Ammon's horn (tissue), 1 donor: ENCODE measurements around the gene SMCO2.
"Not testable (repeated sequence)": the region's sequence is repeated elsewhere in the genome, so short reads cannot be mapped to it uniquely, and the experiment has no call there.

Experiments
- DNase-seq: peaks from one replicate; pipeline ENCODE4 v3.0.0-alpha.2; 2016; ENCODE audit warnings: low spot score

The SMCO2 gene

GRCh38 chr12:27528788-27529187 is 82.3 kb downstream of the SMCO2 start:
- DNase-seq, result no peak

- DNase-seq, result no peak
These were observed 83.8 kb downstream of the SMCO2 start for GRCh38 chr12:27530157-27530922.

- DNase-seq, result no peak
These were observed 85.4 kb downstream of the SMCO2 start for GRCh38 chr12:27531896-27532295.

- DNase-seq, result no peak
These were observed 87.7 kb downstream of the SMCO2 start for GRCh38 chr12:27534060-27534764.

- no peak for DNase-seq
These were observed 88.2 kb downstream of the SMCO2 start for GRCh38 chr12:27534765-27535161.

- no peak for DNase-seq
These were observed 88.8 kb downstream of the SMCO2 start for GRCh38 chr12:27535318-27535717.

- no peak for DNase-seq
These were observed 91.5 kb downstream of the SMCO2 start for GRCh38 chr12:27537855-27538675.

GRCh38 chr12:27539191-27539631 is 92.7 kb downstream of the SMCO2 start:
- DNase-seq, result no peak

GRCh38 chr12:27541031-27541719 is 94.6 kb downstream of the SMCO2 start:
- DNase-seq, result no peak

- DNase-seq, result no peak
These were observed 96.1 kb downstream of the SMCO2 start for GRCh38 chr12:27542628-27543027.

GRCh38 chr12:27544858-27545257 is 98.3 kb downstream of the SMCO2 start:
- not testable (repeated sequence) for DNase-seq

- no peak for DNase-seq
These were observed 99.1 kb downstream of the SMCO2 start for GRCh38 chr12:27545665-27546064.

- DNase-seq, result no peak
These were observed 101.1 kb downstream of the SMCO2 start for GRCh38 chr12:27547592-27547991.

GRCh38 chr12:27548301-27549199 is 102.0 kb downstream of the SMCO2 start:
- no peak for DNase-seq

GRCh38 chr12:27549236-27549800 is 102.8 kb downstream of the SMCO2 start:
- no peak for DNase-seq

GRCh38 chr12:27549801-27550652 is 103.5 kb downstream of the SMCO2 start:
- DNase-seq, result peak; percentile 57

GRCh38 chr12:27550653-27550975 is 104.1 kb downstream of the SMCO2 start:
- no peak for DNase-seq

- no peak for DNase-seq
These were observed 104.8 kb downstream of the SMCO2 start for GRCh38 chr12:27551172-27551840.
